Measurements from ENCODE around the gene ATP2A3.

ATP2A3 gene

GRCh38 chr17:3900646-3901045 lies 63.6 kb downstream of the ATP2A3 start:
- no peak overlapping the region for H3K4me3 ChIP-seq (ENCODE audit: low read depth, low read length)
- no peak for DNase-seq (ENCODE audit: low read depth)

GRCh38 chr17:3897731-3898130 lies 66.5 kb downstream of the ATP2A3 start:
- DNase-seq (ENCODE audit: low read depth) = no peak
- no peak overlapping the region for H3K4me3 ChIP-seq (ENCODE audit: low read depth, low read length)

GRCh38 chr17:3896968-3897235 lies 67.3 kb downstream of the ATP2A3 start:
- no peak overlapping the region for H3K4me3 ChIP-seq (ENCODE audit: low read depth, low read length)
- no peak for DNase-seq (ENCODE audit: low read depth)

- no peak for DNase-seq (ENCODE audit: low read depth)
- H3K4me3 ChIP-seq (ENCODE audit: low read depth, low read length) = no peak overlapping the region
Observed at GRCh38 chr17:3896108-3896967, 67.9 kb downstream of the ATP2A3 start.

- DNase-seq (ENCODE audit: low read depth) = no peak
- H3K4me3 ChIP-seq (ENCODE audit: low read depth, low read length) = no peak overlapping the region
Observed at GRCh38 chr17:3895354-3895753, 68.9 kb downstream of the ATP2A3 start.

- no peak for DNase-seq (ENCODE audit: low read depth)
- no peak overlapping the region for H3K4me3 ChIP-seq (ENCODE audit: low read depth, low read length)
Observed at GRCh38 chr17:3894911-3895343, 69.3 kb downstream of the ATP2A3 start.

- no peak overlapping the region for H3K4me3 ChIP-seq (ENCODE audit: low read depth, low read length)
- no peak for DNase-seq (ENCODE audit: low read depth)
Observed at GRCh38 chr17:3894188-3894587, 70.0 kb downstream of the ATP2A3 start.

GRCh38 chr17:3893720-3894116 lies 70.5 kb downstream of the ATP2A3 start:
- H3K4me3 ChIP-seq (ENCODE audit: low read depth, low read length) = peak overlapping the region; percentile 57
- DNase-seq (ENCODE audit: low read depth) = no peak

- H3K4me3 ChIP-seq (ENCODE audit: low read depth, low read length) = peak within 1 kb of the TSS; percentile 82
- DNase-seq (ENCODE audit: low read depth) = no peak
Observed at GRCh38 chr17:3893003-3893719, 71.1 kb downstream of the ATP2A3 start, which contains the start of gene CAMKK1. CAMKK1 (minus strand) TSS chr17:3893053; CDS start chr17:3885687, 7,366 bp downstream.

- no peak for DNase-seq (ENCODE audit: low read depth)
- H3K4me3 ChIP-seq (ENCODE audit: low read depth, low read length) = peak overlapping the region; percentile 82
Observed at GRCh38 chr17:3892095-3892998, 71.9 kb downstream of the ATP2A3 start.

GRCh38 chr17:3891626-3892094 lies 72.6 kb downstream of the ATP2A3 start:
- H3K4me3 ChIP-seq (ENCODE audit: low read depth, low read length) = peak overlapping the region; percentile 82
- DNase-seq (ENCODE audit: low read depth) = no peak

- DNase-seq (ENCODE audit: low read depth) = no peak
- no peak overlapping the region for H3K4me3 ChIP-seq (ENCODE audit: low read depth, low read length)
Observed at GRCh38 chr17:3890878-3891219, 73.4 kb downstream of the ATP2A3 start.

GRCh38 chr17:3890082-3890877 lies 74.0 kb downstream of the ATP2A3 start:
- H3K4me3 ChIP-seq (ENCODE audit: low read depth, low read length) = no peak overlapping the region
- DNase-seq (ENCODE audit: low read depth) = peak; percentile 96

GRCh38 chr17:3889325-3890012 lies 74.8 kb downstream of the ATP2A3 start:
- no peak overlapping the region for H3K4me3 ChIP-seq (ENCODE audit: low read depth, low read length)
- DNase-seq (ENCODE audit: low read depth) = no peak

GRCh38 chr17:3888343-3889171 lies 75.7 kb downstream of the ATP2A3 start:
- no peak overlapping the region for H3K4me3 ChIP-seq (ENCODE audit: low read depth, low read length)

GRCh38 chr17:3887804-3888203 lies 76.4 kb downstream of the ATP2A3 start:
- no peak for DNase-seq (ENCODE audit: low read depth)
- no peak overlapping the region for H3K4me3 ChIP-seq (ENCODE audit: low read depth, low read length)

More at GRCh38 chr17:3888343-3889171, 75.7 kb downstream of the ATP2A3 start:
- DNase-seq (ENCODE audit: low read depth) = peak; percentile 93

GRCh38 chr17:3887394-3887793 lies 76.8 kb downstream of the ATP2A3 start:
- no peak for DNase-seq (ENCODE audit: low read depth)
- no peak overlapping the region for H3K4me3 ChIP-seq (ENCODE audit: low read depth, low read length)

- no peak overlapping the region for H3K4me3 ChIP-seq (ENCODE audit: low read depth, low read length)
- DNase-seq (ENCODE audit: low read depth) = no peak
Observed at GRCh38 chr17:3886776-3887175, 77.5 kb downstream of the ATP2A3 start.

Measured in skeletal muscle cell (primary cell).